Superior temporal gyrus (tissue), 1 donor: ENCODE measurements around the gene HTR2A.
"Not testable (repeated sequence)": the region's sequence is repeated elsewhere in the genome, so short reads cannot be mapped to it uniquely, and the experiment has no call there.

Experiments
- DNase-seq: peaks from one replicate; pipeline ENCODE4 v3.0.0-alpha.2; 2016; ENCODE audit errors: extremely low spot score

HTR2A gene

DNA sequence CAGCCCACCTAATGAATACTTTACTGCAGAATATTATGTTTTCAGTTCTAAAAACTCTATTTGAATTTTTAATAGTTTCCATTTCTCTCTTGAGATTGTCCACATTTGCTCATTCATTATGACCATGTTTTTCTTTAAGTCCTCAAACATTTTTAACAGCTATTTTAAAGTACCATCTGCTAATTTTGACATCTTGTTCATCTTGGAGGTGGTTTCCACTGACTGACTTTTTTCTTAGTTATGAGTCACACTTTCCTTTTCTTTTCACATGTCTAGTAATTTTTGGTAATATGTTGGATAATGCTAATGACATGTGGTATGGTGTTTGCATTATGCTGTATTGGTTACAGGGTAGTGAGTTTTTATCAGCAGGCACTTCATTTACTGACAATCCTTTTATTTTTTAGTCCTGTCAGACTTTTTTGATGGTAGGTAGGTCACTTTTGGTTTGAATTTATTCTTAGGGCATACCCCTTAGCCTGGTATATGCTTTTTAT, 84.5 kb downstream of the HTR2A start:
- DNase-seq = no peak

DNA sequence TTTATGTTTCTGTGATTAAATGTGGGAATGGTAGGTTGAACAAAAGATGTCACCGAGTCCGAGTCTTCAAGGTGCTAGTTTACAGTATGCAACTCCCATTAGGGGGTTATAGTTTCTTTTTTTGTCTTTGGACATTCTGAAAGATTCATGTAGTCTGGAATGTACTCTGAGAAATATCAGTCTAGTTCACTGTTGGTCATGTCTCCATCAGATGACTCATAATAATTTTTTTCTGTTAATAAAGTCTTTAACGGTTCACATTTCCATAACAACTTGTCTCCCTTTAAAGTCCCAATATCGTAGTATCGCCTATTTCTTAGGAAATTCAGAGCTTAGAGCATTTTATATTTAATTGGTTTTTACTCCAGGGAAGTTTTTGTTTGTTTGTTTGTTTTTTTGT, 86.4 kb downstream of the HTR2A start:
- DNase-seq = no peak

GRCh38 chr13:46804921-46805320, 91.9 kb downstream of the HTR2A start:
- DNase-seq = not testable (repeated sequence)

- DNase-seq = no peak
These were observed 92.5 kb downstream of the HTR2A start for GRCh38 chr13:46804391-46804815.

DNA sequence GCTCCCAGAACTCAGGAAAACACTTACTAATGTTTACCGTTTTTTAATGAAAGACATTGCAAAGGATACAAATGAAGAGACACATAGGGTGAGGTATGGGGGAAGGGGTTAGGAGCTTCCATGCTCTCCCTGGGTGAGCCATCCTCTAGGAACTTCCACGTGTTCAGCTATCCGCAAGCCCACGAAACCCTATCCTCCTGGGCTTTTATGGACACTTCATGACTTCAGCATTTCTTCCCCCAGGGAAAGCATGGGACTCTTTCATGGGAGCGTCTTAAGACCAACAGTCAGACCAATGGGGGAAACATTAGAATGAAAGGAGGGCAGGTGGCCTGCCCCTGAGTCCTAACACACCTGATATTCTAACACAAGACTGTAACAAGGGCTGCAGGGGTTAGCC, 93.3 kb downstream of the HTR2A start:
- no peak for DNase-seq

GRCh38 chr13:46801858-46802257, 95.0 kb downstream of the HTR2A start:
- no peak for DNase-seq

- DNase-seq = no peak
These were observed 97.7 kb downstream of the HTR2A start for GRCh38 chr13:46799139-46799538.

GRCh38 chr13:46797501-46798237, 99.2 kb downstream of the HTR2A start:
- DNase-seq = no peak

DNA sequence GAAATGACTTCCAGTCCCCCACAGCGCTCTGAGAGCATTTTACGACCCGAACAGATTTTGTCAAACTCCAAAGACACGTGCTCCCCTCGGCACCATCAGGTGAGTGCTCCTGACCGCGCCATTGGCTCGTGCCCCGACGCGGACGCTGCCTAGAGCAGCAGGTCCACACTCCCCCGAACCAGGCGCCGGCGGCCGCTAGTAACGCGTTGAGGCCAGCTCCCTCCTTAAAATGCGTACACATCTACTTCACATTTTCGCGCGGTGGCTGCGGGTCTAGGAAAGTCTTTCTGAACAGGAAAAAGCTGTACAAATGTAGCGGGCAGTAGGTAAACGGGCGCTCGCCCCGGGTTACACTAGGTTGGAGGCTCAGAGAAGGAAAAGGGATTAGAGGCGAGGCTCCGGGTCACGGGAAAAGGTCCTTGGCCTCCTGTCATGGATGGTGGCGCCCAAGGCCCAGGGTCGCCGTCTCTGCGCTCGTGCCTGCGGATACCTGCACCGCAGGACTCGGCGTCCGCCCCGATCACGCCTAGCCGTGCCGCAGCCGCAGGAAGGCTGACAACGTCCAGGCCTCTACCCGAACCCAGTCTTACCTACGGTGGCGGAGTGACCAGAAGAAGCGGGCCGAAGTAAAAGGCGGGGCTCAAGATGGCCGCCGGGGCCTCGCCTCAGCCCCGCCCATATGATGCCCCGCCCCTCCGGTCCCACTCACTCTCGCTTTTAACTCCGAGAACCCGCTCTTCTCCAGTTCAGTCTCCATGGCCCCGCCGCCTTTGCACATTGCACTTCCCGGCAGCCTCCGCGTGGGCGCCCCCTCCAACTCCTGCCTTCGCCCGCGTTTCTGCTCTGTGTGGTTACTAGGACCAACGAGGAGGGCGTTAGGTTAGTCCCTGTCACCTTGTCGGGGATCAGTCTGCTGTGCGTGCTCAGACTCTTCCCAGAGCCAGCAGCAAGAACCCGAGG, 100.1 kb downstream of the HTR2A start, which contains the start of gene ESD:
Gene ESD (minus strand): TSS at position 647 of the 960 bp plus-strand sequence. CDS start 5,748 bp downstream, outside the sequence.
- peak; percentile 82 for DNase-seq

DNA sequence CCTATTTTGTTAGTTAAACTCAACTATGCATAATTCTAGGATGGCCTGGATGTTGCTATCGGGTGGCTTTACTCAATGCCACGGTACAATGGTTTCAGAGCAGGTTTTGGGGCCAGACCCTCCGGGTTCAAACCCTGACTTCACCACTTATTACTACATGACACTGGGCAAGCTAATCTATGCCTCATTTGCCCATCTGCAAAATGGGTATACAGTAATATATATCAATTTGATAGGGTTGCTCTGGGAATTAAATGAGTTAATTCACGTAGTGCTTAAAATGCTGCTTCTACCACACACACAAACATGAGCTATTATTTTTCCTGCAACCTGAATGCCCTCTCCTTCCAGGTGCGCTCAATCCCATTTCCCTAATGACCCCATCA, 100.7 kb downstream of the HTR2A start:
- DNase-seq = no peak

DNA sequence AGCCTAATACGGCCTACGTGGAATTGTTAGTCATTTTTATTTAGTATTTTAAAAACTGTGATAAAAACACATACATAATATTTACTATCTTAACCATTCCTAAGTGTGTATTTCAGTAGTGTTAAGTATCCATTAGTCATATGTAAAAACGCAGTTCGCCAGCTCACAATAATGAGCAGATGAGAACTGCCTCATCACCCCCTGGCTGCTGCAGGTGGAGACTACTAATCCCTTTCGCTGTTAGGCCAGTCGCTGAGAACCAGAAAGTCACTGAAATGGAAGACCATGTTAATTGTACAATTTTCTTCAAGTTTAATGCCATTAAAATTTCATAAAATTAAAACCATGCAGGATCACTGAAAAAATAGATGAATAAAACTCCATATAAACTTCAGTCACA, 101.5 kb downstream of the HTR2A start:
- no peak for DNase-seq

DNA sequence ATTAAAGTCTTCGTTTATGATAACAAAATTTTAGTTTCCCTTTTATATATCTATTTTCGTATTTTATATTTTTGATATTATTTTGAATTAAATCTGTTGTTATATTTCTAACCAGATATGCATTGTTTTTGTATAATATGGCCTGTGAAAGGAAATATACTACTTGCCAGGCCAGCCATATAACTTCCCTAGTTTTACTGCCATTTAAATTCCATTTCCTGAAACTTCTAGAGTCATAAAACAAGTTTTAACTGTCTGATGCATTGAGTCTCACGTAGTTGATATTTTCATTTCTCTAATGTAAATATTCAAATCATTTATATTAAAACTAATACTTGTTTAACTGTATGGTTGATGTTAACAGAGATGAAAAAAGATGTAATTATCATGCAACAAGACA, 113.3 kb downstream of the HTR2A start:
- no peak for DNase-seq

DNA sequence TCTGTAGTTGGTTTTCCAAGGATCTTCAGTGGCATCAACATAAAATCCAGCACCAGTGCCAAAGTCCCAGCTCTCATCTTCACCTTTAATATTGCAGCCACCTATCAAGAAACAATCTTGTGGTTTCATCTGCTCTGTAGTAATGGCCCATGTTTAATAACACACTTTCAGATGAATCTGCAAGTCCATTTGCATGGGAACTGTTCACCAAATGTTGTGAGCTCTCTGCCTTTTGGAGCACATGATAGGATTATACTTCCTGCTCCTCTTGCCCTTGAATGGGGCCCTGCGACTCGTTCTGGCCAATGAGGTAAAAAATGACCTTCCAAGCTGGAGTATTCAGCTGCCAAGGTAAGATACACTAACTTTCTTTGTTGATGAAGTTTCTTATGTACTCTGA, 114.2 kb downstream of the HTR2A start:
- no peak for DNase-seq

GRCh38 chr13:46782066-46782465, 114.8 kb downstream of the HTR2A start:
- DNase-seq = no peak
